Glutamatergic neuron (in vitro differentiated cells): ENCODE measurements around the gene PACSIN1. TPM values are rescaled to one million over a fixed set of nuclear protein-coding genes. Genes with fewer than 3 reads are reported as not detected.

Experiments
- DNase-seq: peaks from one replicate; pipeline ENCODE4 v3.0.0; 2022
- H3K27ac Mint-ChIP-seq: one replicate; pipeline ENCODE4 v1.8.0; 2020; ENCODE audit warnings: mild to moderate bottlenecking, mixed read lengths, inconsistent platforms; ENCODE audit not compliant: unreplicated experiment
- H3K27me3 Mint-ChIP-seq: one replicate; pipeline ENCODE4 v1.8.0; 2020; ENCODE audit warnings: mild to moderate bottlenecking, moderate library complexity, mixed read lengths, inconsistent platforms; ENCODE audit not compliant: unreplicated experiment
- H3K36me3 Mint-ChIP-seq: one replicate; pipeline ENCODE4 v1.8.0; 2020; ENCODE audit warnings: mild to moderate bottlenecking, mixed read lengths, inconsistent platforms; ENCODE audit not compliant: unreplicated experiment
- H3K4me1 Mint-ChIP-seq: one replicate; pipeline ENCODE4 v1.8.0; 2020; ENCODE audit warnings: mild to moderate bottlenecking, low read depth, mixed read lengths, inconsistent platforms; ENCODE audit not compliant: unreplicated experiment
- H3K4me3 Mint-ChIP-seq: one replicate; pipeline ENCODE4 v1.8.0; 2020; ENCODE audit warnings: mild to moderate bottlenecking, mixed read lengths, inconsistent platforms; ENCODE audit not compliant: unreplicated experiment
- H3K9me3 Mint-ChIP-seq: one replicate; pipeline ENCODE4 v1.8.0; 2020; ENCODE audit warnings: mild to moderate bottlenecking, moderate library complexity, mixed read lengths, inconsistent platforms; ENCODE audit not compliant: unreplicated experiment
- CTCF ChIP-seq: fragments of 200-600 bp; sonication (generic); IDR thresholded peaks from one replicate; pipeline ENCODE4 v1.5.0; 2021; ENCODE audit not compliant: partially characterized antibody, unreplicated experiment
- total RNA-seq: library from RNA; stranded (reverse); fragmentation: NEBNext Ultra II Directional; extraction: Animal tissue kit (Norgen Biotek cat#: 25700); gene quantifications from one replicate; pipeline ENCODE4 v1.2.1, GENCODE V29; 2021; ENCODE audit not compliant: unreplicated experiment

Gene PACSIN1
- total RNA-seq, 1 donor from 2014 or later: 0.47 TPM

- no peaks in the 10 kb centered on the region for H3K9me3 Mint-ChIP-seq
- peaks cover 3% of the 10 kb centered on the region for H3K4me1 Mint-ChIP-seq
- H3K36me3 Mint-ChIP-seq: peaks cover 5% of the 10 kb centered on the region
- H3K4me3 Mint-ChIP-seq: no peak overlapping the region
- DNase-seq: no peak
- no peak for TF ChIP-seq CTCF
- no peak overlapping the region for H3K27ac Mint-ChIP-seq
- peaks cover 10% of the 10 kb centered on the region for H3K27me3 Mint-ChIP-seq
Observed at GRCh38 chr6:34526241-34526972, 60.5 kb downstream of the PACSIN1 start.

- Mint-ChIP-seq H3K4me1 (peaks cover 3% of the 10 kb centered on the region), H3K9me3 (peaks cover 1% of the 10 kb centered on the region), H3K36me3 (peaks cover 5% of the 10 kb centered on the region), H3K27me3 (peaks cover 15% of the 10 kb centered on the region), H3K27ac (no peak overlapping the region), H3K4me3 (peak overlapping the region; percentile 49)
- DNase-seq: peak; percentile 97
- TF ChIP-seq CTCF: peak; percentile 78
Observed at GRCh38 chr6:34526992-34527728, 61.3 kb downstream of the PACSIN1 start.

DNA sequence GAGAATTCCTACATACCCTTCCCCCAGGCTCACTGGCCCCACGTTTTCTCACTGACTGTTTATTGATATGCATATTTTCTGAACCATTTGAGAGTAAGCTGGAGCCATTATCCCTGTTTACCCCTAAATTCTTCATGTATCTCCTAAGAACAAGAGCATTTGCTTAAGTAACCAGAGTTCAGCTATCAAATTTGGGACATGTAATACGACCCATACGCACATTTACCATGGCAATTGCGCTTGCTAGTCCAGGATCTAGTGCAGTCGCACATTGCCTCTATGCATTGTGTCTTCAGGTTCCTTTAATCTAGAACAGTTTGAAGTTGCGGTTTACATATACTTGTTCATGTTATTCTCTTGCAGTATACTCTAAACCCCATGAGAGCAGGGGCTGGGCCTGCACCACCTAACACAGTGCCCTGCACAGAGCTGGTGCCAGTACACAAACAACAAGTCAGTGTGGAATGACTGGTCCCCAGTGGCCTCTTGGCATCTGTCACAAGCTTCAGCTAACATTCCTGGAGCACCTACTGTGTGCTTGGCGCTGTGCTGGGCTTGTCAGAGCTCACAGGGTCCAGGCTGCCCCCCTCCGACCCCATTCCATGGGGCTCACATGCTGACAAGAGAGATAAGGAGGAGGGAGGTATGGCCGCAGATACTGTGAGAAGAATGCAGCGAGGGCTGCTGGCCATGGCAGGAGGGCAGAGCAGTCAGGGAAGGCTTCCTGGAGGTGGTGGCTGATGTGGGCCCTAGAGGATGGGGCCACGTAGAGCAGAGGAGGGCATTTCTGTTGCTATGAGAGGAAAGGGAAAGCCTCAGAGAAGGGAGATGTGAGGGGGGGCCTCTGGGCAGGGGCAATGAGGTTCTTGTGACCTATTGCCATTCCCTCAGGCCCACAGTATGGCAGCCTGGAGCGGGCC, 62.1 kb downstream of the PACSIN1 start:
- no peak for TF ChIP-seq CTCF
- Mint-ChIP-seq H3K4me3 (peak overlapping the region; percentile 57), H3K9me3 (peaks cover 1% of the 10 kb centered on the region), H3K36me3 (peaks cover 5% of the 10 kb centered on the region), H3K27ac (peak overlapping the region; percentile 22), H3K4me1 (peaks cover 3% of the 10 kb centered on the region), H3K27me3 (peaks cover 13% of the 10 kb centered on the region)
- no peak for DNase-seq

DNA sequence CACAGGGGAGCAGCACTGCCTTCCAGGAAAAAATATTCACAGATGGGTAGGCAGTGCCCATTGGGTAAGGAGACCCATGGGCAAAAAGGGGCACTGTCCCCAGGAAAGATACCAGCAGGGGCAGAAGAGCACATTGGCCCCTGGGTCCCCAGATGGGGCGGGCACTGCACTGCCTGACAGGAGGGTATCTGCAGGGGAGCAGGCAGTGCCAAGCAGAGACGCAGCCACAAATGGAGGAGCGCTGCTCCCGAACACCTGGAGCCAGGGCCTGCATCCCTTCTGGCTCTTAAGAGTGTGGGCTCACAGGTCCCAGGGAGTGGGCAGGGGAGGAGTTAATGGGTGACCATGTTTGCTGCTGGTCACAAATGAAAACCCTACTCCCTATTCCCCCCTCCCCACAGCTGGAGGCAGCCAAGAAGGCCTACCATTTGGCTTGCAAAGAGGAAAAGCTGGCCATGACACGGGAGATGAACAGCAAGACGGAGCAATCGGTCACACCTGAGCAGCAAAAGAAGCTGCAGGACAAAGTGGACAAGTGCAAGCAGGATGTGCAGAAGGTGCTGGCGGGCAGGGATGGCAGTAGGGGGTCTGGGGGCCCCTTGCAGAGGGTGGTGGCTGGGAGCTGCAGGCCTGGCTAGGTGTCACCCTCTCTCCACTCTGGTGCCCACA, 63.3 kb downstream of the PACSIN1 start:
- peaks cover 3% of the 10 kb centered on the region for H3K4me1 Mint-ChIP-seq
- peaks cover 1% of the 10 kb centered on the region for H3K9me3 Mint-ChIP-seq
- no peak overlapping the region for H3K27ac Mint-ChIP-seq
- TF ChIP-seq CTCF: no peak
- no peak overlapping the region for H3K4me3 Mint-ChIP-seq
- H3K36me3 Mint-ChIP-seq: peaks cover 5% of the 10 kb centered on the region
- DNase-seq: no peak
- peaks cover 13% of the 10 kb centered on the region for H3K27me3 Mint-ChIP-seq
